ENCODE results near the gene ARMC8. TPM values are rescaled to one million over a fixed set of nuclear protein-coding genes. Genes with fewer than 3 reads are reported as not detected.

The ARMC8 gene
- total RNA-seq, 1 donor from 2014 or later, result 53.2 TPM

GRCh38 chr3:138327831-138328230 is 140.7 kb downstream of the ARMC8 start:
- no peak overlapping the region for H3K4me3 Mint-ChIP-seq
- DNase-seq (ENCODE audit: low spot score in 2 of 2, unreplicated experiment in 2 of 2), result no peak
- H3K27me3 Mint-ChIP-seq (ENCODE audit: low read depth), result no peaks in the 10 kb centered on the region
- no peaks in the 10 kb centered on the region for H3K36me3 Mint-ChIP-seq
- no peaks in the 10 kb centered on the region for H3K9me3 Mint-ChIP-seq
- H3K4me1 Mint-ChIP-seq, result peaks cover 12% of the 10 kb centered on the region
- TF ChIP-seq CTCF (IDR thresholded peaks at IDR 0.05; ENCODE audit: unreplicated experiment), result no peak
- no peak overlapping the region for H3K27ac Mint-ChIP-seq

GRCh38 chr3:138328341-138328740 is 141.2 kb downstream of the ARMC8 start:
- no peaks in the 10 kb centered on the region for H3K36me3 Mint-ChIP-seq
- H3K27me3 Mint-ChIP-seq (ENCODE audit: low read depth), result no peaks in the 10 kb centered on the region
- no peak for DNase-seq (ENCODE audit: low spot score in 2 of 2, unreplicated experiment in 2 of 2)
- peak overlapping the region; percentile 33 for H3K4me3 Mint-ChIP-seq
- H3K9me3 Mint-ChIP-seq, result no peaks in the 10 kb centered on the region
- peaks cover 12% of the 10 kb centered on the region for H3K4me1 Mint-ChIP-seq
- H3K27ac Mint-ChIP-seq, result no peak overlapping the region
- TF ChIP-seq CTCF (IDR thresholded peaks at IDR 0.05; ENCODE audit: unreplicated experiment), result no peak

- no peak for TF ChIP-seq CTCF (IDR thresholded peaks at IDR 0.05; ENCODE audit: unreplicated experiment)
- H3K27ac Mint-ChIP-seq, result peak within 1 kb of the TSS; percentile 59
- peak within 1 kb of the TSS; percentile 86 for H3K4me3 Mint-ChIP-seq
- no peaks in the 10 kb centered on the region for H3K36me3 Mint-ChIP-seq
- peak; percentile 67 to 84 for DNase-seq (ENCODE audit: low spot score in 2 of 2, unreplicated experiment in 2 of 2)
- H3K9me3 Mint-ChIP-seq, result no peaks in the 10 kb centered on the region
- no peaks in the 10 kb centered on the region for H3K27me3 Mint-ChIP-seq (ENCODE audit: low read depth)
- H3K4me1 Mint-ChIP-seq, result peaks cover 12% of the 10 kb centered on the region
Observed at GRCh38 chr3:138329127-138329983, 142.3 kb downstream of the ARMC8 start, which contains the start of gene NME9. Gene NME9, minus strand, starts transcription at chr3:138329851. Its CDS starts 516 bp downstream, at chr3:138329335.

GRCh38 chr3:138329984-138330293 is 142.8 kb downstream of the ARMC8 start:
- H3K36me3 Mint-ChIP-seq, result no peaks in the 10 kb centered on the region
- no peak for DNase-seq (ENCODE audit: low spot score in 2 of 2, unreplicated experiment in 2 of 2)

GRCh38 chr3:138331143-138331894 is 144.2 kb downstream of the ARMC8 start:
- Mint-ChIP-seq H3K27me3 (ENCODE audit: low read depth) (peaks cover 6% of the 10 kb centered on the region), H3K36me3 (no peaks in the 10 kb centered on the region), H3K4me1 (peaks cover 12% of the 10 kb centered on the region), H3K4me3 (no peak overlapping the region), H3K27ac (no peak overlapping the region), H3K9me3 (no peaks in the 10 kb centered on the region)
- TF ChIP-seq CTCF (IDR thresholded peaks at IDR 0.05; ENCODE audit: unreplicated experiment), result no peak
- no peak for DNase-seq (ENCODE audit: low spot score in 2 of 2, unreplicated experiment in 2 of 2)

More at GRCh38 chr3:138329984-138330293, 142.8 kb downstream of the ARMC8 start:
- no peaks in the 10 kb centered on the region for H3K9me3 Mint-ChIP-seq
- H3K27ac Mint-ChIP-seq, result no peak overlapping the region
- H3K27me3 Mint-ChIP-seq (ENCODE audit: low read depth), result peaks cover 2% of the 10 kb centered on the region
- H3K4me1 Mint-ChIP-seq, result peaks cover 12% of the 10 kb centered on the region
- no peak for TF ChIP-seq CTCF (IDR thresholded peaks at IDR 0.05; ENCODE audit: unreplicated experiment)
- H3K4me3 Mint-ChIP-seq, result peak overlapping the region; percentile 86
